MM.1S (cell line): Measurements from ENCODE around the gene ATP13A3.

Experiments used
- DNase-seq: peaks from one replicate; pipeline ENCODE4 v3.0.0-alpha.2; 2015
- H2AFZ ChIP-seq: fragments of 300-600 bp; sonication (generic); 2 replicates; pipeline ENCODE4 v1.6.0; 2016; ENCODE audit warnings: antibody characterized with exemption, low read length
- H3F3A ChIP-seq: fragments of 300-600 bp; sonication (generic); 2 replicates; pipeline ENCODE4 v1.6.1; 2016; ENCODE audit warnings: mild to moderate bottlenecking, antibody characterized with exemption, low read length, moderate library complexity, mixed read lengths; ENCODE audit not compliant: insufficient read depth
- H3K27ac ChIP-seq: fragments of 300-600 bp; sonication (generic); 2 replicates; pipeline ENCODE4 v1.5.1; 2016; ENCODE audit warnings: mild to moderate bottlenecking, low read length
- H3K27me3 ChIP-seq: fragments of 300-600 bp; sonication (generic); replicated peaks from 2 replicates; pipeline ENCODE4 v1.6.0; 2016; ENCODE audit warnings: low read length; ENCODE audit not compliant: insufficient read depth
- H3K36me3 ChIP-seq: fragments of 300-600 bp; sonication (generic); replicated peaks from 2 replicates; pipeline ENCODE4 v1.6.1; 2016; ENCODE audit warnings: mild to moderate bottlenecking, low read length, mixed read lengths; ENCODE audit not compliant: insufficient read depth
- H3K4me1 ChIP-seq: fragments of 300-600 bp; sonication (generic); 2 replicates; pipeline ENCODE4 v1.6.1; 2016; ENCODE audit warnings: low read length, mixed read lengths
- H3K4me2 ChIP-seq: fragments of 300-600 bp; sonication (generic); 2 replicates; pipeline ENCODE4 v1.6.0; 2016; ENCODE audit warnings: low read depth, low read length
- H3K4me3 ChIP-seq: fragments of 300-600 bp; sonication (generic); 2 replicates; pipeline ENCODE4 v1.5.1; 2016; ENCODE audit warnings: low read length, mixed read lengths
- H3K79me2 ChIP-seq: fragments of 300-600 bp; sonication (generic); 2 replicates; pipeline ENCODE4 v1.6.1; 2016; ENCODE audit warnings: mixed run types, low read length, mixed read lengths
- H3K9ac ChIP-seq: fragments of 300-600 bp; sonication (generic); 2 replicates; pipeline ENCODE4 v1.6.1; 2016; ENCODE audit warnings: low read length, mixed read lengths
- H3K9me2 ChIP-seq: fragments of 300-600 bp; sonication (generic); replicated peaks from 2 replicates; pipeline ENCODE4 v1.6.1; 2016; ENCODE audit warnings: mild to moderate bottlenecking, low read length, mixed read lengths; ENCODE audit not compliant: insufficient read depth
- H3K9me3 ChIP-seq: fragments of 300-600 bp; sonication (generic); replicated peaks from 2 replicates; pipeline ENCODE4 v1.6.1; 2016; ENCODE audit warnings: mild to moderate bottlenecking, low read length, mixed read lengths; ENCODE audit not compliant: insufficient read depth
- H4K20me1 ChIP-seq: fragments of 300-600 bp; sonication (generic); 2 replicates; pipeline ENCODE4 v1.6.1; 2016; ENCODE audit warnings: mild to moderate bottlenecking, low read length, moderate library complexity, mixed read lengths; ENCODE audit not compliant: insufficient read depth
- CTCF ChIP-seq: fragments of 300-600 bp; sonication (generic); IDR thresholded peaks from 2 replicates; pipeline ENCODE4 v1.5.1; 2016; ENCODE audit warnings: antibody characterized with exemption, low read length, mixed read lengths
- EZH2 ChIP-seq: fragments of 300-600 bp; sonication (generic); optimal IDR thresholded peaks from 2 replicates; pipeline ENCODE3; 2017; ENCODE audit warnings: low read depth, mild to moderate bottlenecking, antibody characterized with exemption, low read length, mixed read lengths
- EZH2phosphoT487 ChIP-seq: fragments of 300-600 bp; sonication (generic); IDR thresholded peaks from 2 replicates; pipeline ENCODE4 v1.6.1; 2018; ENCODE audit warnings: antibody characterized with exemption, low read length

ATP13A3 gene

GRCh38 chr3:194401346-194401745 lies 85.5 kb downstream of the ATP13A3 start:
- Histone ChIP-seq H3K27ac (no peak overlapping the region), H3K27me3 (peaks cover 30% of the 10 kb centered on the region), H3K9me3 (no peaks in the 10 kb centered on the region), H3F3A (no peaks in the 10 kb centered on the region), H3K9me2 (no peaks in the 10 kb centered on the region), H3K9ac (no peak overlapping the region), H3K4me1 (0 out of 2 replicates have a peak, but pooled peaks cover 4% of the 10 kb centered on the region), H3K79me2 (no peaks in the 10 kb centered on the region), H3K4me3 (no peak overlapping the region), H3K36me3 (no peaks in the 10 kb centered on the region; the same call in 1 of the 2 replicates), H4K20me1 (0 out of 2 replicates have a peak, but pooled peaks cover 4% of the 10 kb centered on the region), H2AFZ (no peak overlapping the region), H3K4me2 (no peak overlapping the region)
- TF ChIP-seq EZH2phosphoT487 (no peak), EZH2 (no peak), CTCF (no peak)
- no peak for DNase-seq

GRCh38 chr3:194399874-194400411 lies 86.9 kb downstream of the ATP13A3 start:
- Histone ChIP-seq H3K9ac (no peak overlapping the region), H3K4me1 (0 out of 2 replicates have a peak, but pooled peaks cover 4% of the 10 kb centered on the region), H4K20me1 (0 out of 2 replicates have a peak, but pooled peaks cover 4% of the 10 kb centered on the region), H3K27ac (no peak overlapping the region), H3K9me2 (no peaks in the 10 kb centered on the region), H3K36me3 (no peaks in the 10 kb centered on the region; the same call in 1 of the 2 replicates), H2AFZ (no peak overlapping the region), H3F3A (no peaks in the 10 kb centered on the region), H3K9me3 (no peaks in the 10 kb centered on the region), H3K79me2 (no peaks in the 10 kb centered on the region), H3K4me2 (no peak overlapping the region), H3K27me3 (peaks cover 44% of the 10 kb centered on the region), H3K4me3 (no peak overlapping the region)
- no peak for DNase-seq
- TF ChIP-seq CTCF (no peak), EZH2phosphoT487 (no peak), EZH2 (no peak)

- peaks cover 48% of the 10 kb centered on the region for H3K27me3 ChIP-seq
- H3K4me2 ChIP-seq: peak within 1 kb of the TSS; percentile 53; the same call in 1 of the 2 replicates
- H3K79me2 ChIP-seq: no peaks in the 10 kb centered on the region
- no peaks in the 10 kb centered on the region for H3K9me3 ChIP-seq
- H3K36me3 ChIP-seq: no peaks in the 10 kb centered on the region; the same call in 1 of the 2 replicates
- no peaks in the 10 kb centered on the region for H3F3A ChIP-seq
- no peak within 1 kb of the TSS for H3K9ac ChIP-seq
- peak within 1 kb of the TSS; percentile 19 for H3K4me3 ChIP-seq
- no peak within 1 kb of the TSS for H2AFZ ChIP-seq
- no peaks in the 10 kb centered on the region for H3K9me2 ChIP-seq
- 0 out of 2 replicates have a peak, but pooled peaks cover 4% of the 10 kb centered on the region for H3K4me1 ChIP-seq
- H4K20me1 ChIP-seq: 0 out of 2 replicates have a peak, but pooled peaks cover 1% of the 10 kb centered on the region
- H3K27ac ChIP-seq: no peak within 1 kb of the TSS
- TF ChIP-seq CTCF (no peak), EZH2phosphoT487 (no peak), EZH2 (no peak)
- no peak for DNase-seq
Observed at GRCh38 chr3:194399166-194399565, 87.6 kb downstream of the ATP13A3 start, which contains the start of gene GP5. TSS of gene GP5 (minus strand) at chr3:194399266. CDS start at chr3:194398282, 984 bp downstream.
